HG02763 (cell line): Measurements from ENCODE around the gene RPS6KC1.
"Not testable (repeated sequence)": the region's sequence is repeated elsewhere in the genome, so short reads cannot be mapped to it uniquely, and the experiment has no call there.

Experiments
- ATAC-seq: cut with Tn5 transposase; IDR thresholded peaks from one replicate; pipeline ENCODE4 v1.9.1; 2021; ENCODE audit warnings: mild to moderate bottlenecking, moderate library complexity; ENCODE audit not compliant: unreplicated experiment

The RPS6KC1 gene

DNA sequence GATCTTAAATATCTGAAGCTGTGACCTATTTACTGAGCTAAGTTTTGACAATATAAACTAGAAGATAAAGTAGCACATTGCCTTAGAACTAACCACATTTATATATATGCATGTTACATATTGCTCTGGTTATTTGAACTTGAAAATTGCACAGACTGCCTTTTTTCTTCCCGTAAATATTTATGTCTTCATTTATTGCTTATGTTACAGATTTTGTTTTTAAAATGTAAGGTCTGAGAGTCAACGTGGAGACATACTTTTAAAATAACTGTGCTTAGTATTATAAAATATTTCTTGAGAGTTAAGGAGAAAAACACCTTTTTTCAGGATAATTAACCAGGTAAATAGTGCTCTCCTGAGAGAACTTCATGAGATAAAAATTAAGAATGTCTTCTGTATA, 3.1 kb downstream of the RPS6KC1 start:
- ATAC-seq = no peak

DNA sequence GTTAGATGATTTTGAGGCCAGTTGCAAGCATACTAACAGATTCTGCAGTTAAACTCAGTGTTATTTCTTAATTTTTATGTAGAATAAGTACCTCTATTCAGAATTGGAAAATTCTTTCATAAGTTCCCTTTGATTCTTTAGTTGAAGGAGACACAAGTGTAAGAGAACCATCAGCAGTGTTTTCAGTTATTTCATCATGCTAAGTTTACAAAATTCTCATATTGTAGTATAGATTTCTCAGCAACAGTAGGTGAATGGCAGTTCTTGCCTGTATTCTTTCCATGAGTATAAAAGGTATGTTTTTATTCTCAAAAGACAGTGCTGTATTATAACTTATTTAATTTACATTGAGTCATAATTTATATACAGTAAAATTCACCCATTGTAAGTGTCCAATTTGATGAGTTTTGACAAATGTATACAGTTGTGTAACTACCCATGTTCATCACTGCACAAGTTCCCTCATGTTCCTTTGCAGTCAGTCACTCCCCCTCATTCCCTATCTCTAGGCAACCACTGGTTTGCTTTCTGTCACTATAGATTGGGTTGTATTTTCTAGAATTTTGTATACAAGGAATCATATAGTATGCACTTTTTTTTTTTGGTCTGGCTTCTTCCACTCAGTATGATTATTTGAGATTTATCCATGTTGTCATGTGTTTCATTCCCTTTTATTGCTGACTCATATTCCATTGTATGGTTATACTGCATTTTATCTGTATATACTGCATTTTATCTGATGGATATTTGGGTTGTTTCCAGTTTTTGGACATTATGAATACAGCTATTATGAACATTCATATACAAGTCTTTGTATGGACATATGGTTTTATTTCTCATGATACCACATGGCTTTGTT, 3.9 kb downstream of the RPS6KC1 start:
- ATAC-seq = no peak

DNA sequence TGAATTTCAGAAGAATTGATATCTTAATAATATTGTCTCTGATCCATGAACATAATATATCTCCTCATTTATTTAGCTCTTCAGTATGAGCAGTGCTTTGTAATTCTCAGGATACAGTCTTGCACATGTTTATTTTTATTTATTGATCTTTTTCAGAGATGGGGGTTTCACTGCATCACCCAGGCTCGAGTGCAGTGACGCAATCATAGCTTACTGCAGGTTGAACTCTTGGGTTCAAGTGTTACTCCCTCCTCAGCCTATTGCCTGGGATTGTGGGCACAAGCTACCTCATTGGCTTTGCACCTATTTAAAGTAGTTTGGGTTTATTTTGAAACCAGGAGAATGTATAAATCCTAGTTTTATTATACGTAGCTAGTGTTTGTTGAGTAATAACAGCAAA, 4.7 kb downstream of the RPS6KC1 start:
- no peak for ATAC-seq

DNA sequence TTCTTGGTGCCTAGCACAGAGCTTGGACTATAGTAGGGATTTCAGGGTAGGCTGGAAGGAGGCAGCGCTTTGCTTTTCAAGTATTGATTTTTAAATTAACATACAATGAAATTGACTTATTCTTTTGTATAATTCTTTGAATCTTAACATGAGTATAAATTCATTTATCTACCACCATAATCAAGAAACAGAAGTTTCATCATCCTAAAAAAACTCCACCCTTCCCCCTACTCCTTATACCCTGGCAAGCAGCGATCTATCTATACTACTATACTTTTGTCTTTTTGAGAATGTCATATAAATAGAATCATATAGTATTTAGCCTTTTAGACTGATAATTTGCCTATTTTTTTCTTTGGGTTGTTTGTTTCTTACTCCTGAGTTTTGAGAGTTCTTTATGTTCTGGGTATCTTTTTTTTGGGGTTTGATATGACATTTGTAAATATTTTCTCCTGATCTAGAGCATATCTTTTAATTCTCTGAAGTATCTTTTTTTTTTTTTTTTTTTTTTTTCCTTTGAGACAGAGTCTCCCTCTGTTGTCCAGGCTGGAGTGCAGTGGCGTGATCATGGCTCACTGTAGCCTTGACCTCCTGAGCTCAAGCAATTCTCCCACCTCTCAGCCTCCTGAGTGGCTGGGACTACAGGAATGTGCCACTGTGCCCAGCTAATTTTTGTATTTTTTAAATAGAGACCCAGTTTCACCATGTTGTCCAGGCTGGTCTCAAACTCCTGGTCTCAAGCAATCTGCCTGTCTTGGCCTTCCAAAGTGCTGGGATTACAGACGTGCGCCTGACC, 6.4 kb downstream of the RPS6KC1 start:
- ATAC-seq = no peak

DNA sequence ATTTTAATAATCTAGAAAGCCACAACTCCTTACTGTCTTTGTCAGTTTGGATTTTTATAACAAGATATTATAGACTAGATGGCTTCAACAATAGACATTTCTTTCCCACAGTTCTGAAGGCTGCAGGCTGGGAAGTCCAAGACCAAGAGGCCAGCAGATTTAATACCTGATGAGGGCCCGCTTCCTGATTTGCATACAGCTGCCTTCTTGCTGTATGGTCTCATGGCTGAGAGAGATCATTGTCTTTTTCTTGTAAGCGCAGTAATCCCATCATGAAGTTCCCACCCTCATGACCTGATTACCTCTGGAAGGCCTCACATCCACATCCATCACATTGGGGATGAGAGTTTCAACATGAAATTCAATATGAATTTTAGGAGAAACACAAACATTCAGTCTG, 9.8 kb downstream of the RPS6KC1 start:
- ATAC-seq = no peak

DNA sequence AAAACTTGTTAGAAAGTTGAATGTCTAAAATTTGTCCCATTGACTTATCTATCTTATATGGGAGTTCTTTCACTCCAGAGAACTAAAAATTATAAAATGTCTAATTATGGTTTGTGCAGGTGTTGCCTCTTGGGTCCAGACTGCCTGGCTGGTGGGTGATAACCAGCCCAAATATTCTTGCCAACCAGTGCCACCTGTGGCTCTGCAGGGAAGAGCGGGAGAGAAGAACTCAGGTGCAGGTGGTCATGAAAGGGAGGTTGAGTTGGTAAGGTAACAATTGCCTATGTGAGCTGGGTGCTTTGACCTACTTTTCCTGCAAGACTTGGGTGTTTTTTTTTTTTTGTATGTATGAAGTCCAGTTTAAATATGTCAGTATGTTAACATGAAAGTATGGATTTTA, 10.2 kb downstream of the RPS6KC1 start:
- ATAC-seq = no peak

DNA sequence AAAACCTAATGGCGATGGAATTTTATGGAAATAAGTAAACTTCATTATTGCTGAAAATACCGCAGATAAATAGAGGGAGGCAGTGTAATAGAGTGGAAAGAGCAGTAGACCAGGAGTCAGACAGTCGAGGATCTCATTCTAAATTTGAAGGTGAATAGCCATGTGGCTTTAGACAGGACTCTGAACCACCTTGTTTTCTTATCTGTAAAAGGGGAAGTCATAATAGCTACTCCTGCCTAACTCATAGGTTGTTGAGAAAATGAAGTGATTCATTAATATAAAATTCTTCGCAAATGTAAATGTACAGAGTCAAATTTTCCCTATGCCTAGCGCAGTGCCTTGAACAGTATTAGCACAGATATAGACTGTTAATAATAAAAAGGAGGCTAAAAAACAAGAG, 14.8 kb downstream of the RPS6KC1 start:
- ATAC-seq = no peak

DNA sequence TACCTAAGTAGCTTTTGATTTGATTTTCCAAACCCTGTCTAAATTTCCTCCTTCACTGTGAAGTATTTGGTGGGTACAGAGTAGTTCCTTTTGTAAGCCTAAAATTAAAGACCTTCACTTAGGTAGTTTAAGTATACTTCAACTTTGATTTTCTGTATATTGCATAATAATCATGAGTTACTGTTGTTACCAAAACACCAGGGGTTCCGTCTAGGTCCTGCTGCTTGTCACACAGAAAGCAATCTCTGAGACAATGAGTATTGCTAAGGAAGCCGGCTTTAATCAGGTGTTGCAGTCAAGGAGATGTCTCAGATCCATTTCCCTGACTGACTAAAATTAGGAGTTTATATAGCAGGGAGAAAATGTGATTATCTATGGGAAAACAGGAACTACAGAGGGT, 15.3 kb downstream of the RPS6KC1 start:
- no peak for ATAC-seq

DNA sequence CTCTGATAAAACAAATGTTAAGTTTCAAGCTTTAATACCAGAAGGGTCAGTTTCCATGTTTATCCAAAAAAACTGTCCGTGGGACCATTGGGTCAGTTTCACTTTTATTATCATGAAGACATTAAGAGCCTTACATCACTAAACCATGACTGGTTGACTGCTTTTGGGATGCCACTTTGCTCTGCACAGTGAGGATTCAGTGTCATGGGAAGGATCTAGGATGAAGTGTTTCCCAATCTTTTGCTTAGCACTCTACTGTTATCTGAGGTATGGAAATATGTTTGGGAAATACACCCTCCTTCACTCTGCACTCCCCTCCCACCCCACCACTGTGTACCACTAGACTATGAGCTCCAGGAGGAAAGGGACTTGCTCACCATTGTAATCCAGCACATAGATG, 16.3 kb downstream of the RPS6KC1 start:
- no peak for ATAC-seq

DNA sequence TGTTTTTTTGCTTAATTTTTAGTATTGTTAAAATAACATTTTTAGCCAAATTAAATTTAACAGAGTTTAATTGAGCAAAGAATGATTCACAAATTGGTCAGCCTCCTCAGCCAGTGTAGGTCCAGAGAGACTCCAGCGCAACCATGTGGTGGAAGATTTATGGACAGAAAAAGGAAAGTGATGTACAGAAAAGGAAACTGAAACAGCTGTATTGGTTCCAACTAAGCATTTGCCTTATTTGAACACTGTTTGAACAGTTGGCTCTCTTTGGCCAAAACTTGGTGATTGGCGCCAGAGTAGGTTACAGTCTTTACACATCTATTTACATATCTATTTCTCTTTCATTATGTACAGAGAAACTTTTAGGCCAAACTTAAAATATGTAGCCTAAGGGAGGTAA, 19.4 kb downstream of the RPS6KC1 start:
- peak; percentile 93 for ATAC-seq

DNA sequence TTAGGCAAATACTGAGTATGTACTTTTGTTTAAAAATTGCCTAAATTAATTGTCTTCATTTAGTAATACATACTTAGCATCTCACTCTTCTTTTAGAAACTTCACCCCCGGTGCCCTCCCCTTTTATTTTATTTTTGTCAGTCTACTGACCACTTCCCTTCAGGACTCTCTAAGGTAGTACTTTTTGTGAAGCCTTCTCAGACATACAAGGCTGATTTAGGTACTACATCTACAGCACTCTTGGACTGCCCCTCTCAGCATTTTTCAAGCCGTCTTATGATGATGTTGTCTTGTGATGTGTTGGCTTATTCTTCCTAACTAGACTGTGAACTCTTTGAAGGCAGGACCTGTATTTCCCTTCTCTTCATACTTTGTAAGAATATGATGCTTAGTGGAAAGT, 24.7 kb downstream of the RPS6KC1 start:
- ATAC-seq = no peak

DNA sequence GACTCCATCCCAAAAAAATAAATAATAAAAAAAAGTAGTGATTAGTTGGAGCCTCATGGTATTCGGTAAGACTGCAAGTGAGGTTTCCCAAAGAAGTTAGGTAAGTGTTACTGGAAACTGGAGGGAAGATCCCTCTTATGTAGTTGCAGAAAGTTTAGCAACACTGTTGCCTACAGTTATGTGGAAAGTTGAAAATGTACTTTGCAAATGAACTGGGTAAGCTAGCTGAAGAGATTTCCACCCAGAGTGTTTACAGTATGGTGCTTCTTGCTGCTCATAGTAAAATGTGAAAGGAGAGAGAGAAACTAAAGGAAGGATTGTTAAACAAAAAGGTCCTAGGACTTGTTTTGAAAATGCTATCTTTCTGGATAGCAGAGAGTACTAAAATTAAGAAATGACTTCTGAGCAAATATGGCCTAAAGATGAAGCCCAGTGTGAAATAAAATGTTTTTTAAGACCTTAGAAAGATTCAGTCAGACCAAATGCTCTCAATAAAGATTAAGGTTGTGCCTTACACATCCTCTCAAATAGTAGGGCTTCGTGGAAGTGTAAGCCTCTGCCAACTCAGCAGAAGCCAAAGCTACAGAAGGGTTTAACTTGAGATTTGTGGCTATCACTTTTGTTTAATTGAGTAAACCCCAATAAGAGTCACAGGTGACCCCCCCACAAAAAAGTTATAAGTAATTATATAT, 31.5 kb downstream of the RPS6KC1 start:
- ATAC-seq = no peak

DNA sequence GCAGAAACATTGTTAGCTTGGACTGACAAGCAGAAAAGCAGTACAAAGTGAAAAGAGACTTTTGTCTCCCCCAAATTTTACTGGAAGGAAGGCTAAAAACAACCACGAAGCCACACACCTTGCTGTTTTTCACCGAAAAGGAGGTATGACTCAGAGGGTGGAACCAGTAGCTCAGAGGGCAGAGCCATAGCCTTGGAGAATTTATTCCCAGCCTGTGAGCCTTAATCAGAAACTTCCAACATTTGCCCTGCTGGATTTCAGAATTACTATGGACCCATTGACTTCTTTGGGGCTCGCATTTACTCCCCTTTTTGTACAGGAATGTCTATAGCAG, 32.0 kb downstream of the RPS6KC1 start:
- no peak for ATAC-seq

DNA sequence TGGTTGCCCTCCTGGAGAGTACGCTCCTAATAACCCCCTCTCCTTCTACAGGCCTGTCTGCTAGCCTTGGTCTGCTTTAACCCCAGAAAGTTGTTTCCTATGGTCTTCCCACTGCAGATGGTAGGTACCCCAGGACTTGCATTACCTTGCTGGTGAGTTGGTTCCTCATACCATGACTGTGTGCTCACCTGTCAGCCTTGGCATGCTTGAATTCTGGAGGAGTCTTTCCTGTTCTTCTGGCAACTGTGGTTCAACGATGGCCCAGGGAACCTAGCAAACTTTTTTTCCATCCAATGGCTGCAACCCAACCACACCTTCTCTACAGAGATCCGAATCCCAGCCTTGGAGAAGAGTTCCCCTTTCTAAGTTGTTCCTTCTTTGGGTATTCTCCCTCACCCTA, 36.9 kb downstream of the RPS6KC1 start:
- ATAC-seq = no peak

DNA sequence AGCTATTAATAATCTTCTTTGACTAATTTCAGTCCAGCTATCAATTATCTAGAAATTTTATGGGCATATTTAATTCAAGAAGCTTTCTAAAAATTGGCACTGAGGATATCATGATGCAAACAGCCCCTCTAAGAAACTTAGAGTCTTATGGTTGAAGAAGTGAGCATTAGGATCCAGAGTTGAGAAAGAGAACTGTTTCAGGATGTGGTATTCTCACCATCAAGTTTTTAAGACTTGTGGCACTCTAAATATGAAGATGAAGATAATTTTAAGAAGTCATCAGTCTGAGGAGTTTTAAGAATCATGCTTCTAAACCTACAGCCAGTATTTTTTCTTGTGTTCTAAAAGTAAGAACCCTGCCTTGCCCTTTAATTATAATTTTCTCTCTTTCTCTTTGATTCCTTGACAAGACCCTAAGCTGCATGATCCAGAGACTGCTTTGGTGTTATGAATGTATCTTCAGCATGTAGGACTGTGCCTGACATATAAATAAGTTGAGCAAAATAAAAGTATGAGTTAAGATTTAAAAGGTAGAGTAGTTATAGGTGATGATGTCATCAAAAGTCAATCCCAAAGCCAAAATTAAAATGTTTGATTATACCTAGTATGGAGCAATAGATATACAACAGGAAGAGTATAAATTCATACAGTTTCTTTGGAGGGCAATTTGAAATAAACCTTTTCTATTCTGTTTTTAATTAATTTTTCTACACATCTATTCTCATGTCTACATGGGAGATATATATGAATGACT, 39.1 kb downstream of the RPS6KC1 start:
- ATAC-seq = no peak

DNA sequence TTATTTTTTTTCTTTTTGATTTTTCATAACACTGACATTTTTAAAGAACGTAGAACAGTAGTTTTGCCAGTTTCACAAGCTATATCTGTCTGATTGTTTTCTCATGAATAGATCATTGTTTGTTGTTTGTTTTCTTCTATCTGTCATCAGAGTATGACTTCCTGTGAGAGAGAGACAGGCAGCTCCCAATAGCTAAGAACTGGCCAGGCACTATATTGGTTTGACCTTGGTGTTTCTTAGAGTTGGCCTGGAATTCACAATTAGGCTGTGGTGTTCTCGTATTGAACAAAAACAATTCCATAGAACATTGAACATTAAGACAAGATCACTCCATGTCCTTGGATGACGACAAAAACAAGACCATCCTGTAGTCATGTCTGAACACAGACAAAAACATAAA, 43.4 kb downstream of the RPS6KC1 start:
- no peak for ATAC-seq

DNA sequence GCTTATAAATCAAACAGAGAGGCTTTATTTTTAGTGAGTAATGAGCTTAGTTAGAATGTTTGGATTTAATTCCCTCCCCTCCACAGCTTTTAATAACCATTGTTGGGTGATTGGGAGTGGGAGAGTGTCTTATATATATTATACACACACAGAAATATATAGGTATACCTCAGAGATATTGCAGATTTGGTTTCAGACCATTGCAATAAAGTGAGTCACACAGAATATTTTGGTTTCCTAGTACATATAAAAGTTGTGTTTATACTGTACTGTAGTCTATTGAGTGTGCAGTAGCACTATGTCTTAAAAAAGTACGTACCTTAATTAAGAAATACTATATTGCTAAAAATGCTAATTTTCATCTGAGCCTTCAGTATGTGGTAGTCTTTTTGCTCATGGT, 44.4 kb downstream of the RPS6KC1 start:
- ATAC-seq = no peak

DNA sequence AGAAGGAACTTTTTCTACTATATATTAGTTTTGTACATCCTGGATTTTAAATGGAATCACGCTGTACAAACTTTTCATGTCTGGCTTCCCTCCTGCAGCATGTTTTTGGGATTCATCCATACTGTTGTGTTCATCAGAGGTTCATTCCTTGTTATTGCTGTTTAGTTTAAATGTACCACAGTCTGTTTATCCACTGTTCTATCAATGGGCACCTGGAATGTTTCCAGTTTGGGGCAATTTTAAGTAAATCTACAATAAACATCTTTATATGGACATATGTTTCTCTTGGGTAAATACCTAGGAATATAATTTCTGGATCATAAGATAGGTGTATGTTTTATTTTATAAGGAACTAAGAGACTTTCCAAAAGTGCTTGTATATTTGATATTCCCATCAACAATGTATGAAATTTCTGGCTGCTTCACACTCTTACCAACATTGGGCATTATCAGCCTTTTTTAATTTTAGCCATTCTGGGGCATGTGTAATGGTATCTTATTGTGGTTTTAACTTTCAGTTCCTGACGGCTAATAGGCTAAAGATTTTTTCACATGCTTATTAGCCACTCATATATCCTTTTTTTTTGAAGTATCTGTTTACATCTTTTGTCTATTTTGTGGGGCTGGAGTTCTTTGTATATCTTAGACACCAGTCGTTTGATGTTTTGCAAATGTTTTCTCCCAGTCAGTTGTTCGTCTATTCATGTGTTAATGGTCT, 48.8 kb downstream of the RPS6KC1 start:
- no peak for ATAC-seq

DNA sequence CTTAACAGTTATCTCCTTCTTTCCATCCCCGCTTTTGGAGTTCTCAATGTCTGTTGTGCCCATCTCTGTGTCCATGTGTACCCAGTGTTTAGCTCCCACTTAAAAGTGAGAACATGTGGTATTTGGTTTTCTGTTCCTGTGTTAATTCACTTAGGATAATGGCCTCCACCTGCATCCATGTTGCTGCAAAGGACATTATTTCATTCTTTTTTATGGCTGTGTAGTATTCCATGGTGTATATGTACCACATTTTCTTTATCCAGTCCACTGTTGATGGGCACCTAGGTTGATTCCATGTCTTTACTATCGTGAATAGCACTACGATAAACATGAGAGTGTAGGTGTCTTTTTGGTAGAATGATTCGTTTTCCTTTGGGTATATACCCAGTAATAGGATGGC, 49.5 kb downstream of the RPS6KC1 start:
- not testable (repeated sequence) for ATAC-seq
